ENCODE data around the gene KTN1.

DNA sequence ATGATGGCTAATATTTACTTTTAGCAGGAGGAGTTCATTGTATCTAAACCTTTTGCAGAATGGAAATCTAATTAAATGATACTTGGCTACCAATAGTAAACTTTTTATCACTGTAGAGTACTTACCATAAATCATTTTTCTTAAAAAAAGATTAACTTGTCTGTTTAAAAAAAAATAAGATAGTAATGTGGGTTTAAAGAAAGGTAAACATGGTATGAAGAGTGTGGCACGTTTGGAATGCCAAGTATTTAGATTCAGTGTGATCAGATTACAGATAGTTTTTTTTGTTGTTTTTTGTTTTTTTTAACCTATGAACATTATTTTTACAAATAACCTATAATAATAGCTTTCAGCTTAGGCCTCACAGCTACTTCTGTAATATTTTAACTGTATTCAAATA, 25.8 kb downstream of the KTN1 start:
- TF ChIP-seq, protein P1, sequence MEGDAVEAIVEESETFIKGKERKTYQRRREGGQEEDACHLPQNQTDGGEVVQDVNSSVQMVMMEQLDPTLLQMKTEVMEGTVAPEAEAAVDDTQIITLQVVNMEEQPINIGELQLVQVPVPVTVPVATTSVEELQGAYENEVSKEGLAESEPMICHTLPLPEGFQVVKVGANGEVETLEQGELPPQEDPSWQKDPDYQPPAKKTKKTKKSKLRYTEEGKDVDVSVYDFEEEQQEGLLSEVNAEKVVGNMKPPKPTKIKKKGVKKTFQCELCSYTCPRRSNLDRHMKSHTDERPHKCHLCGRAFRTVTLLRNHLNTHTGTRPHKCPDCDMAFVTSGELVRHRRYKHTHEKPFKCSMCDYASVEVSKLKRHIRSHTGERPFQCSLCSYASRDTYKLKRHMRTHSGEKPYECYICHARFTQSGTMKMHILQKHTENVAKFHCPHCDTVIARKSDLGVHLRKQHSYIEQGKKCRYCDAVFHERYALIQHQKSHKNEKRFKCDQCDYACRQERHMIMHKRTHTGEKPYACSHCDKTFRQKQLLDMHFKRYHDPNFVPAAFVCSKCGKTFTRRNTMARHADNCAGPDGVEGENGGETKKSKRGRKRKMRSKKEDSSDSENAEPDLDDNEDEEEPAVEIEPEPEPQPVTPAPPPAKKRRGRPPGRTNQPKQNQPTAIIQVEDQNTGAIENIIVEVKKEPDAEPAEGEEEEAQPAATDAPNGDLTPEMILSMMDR (conservative IDR thresholded peaks at IDR 0.05; ENCODE audit: low read depth, low read length) = no peak
- TF ChIP-seq EZH2 (IDR thresholded peaks at IDR 0.05; ENCODE audit: borderline replicate concordance, low read depth, low read length, poor library complexity, severe bottlenecking) = no peak

Data from A673 (cell line).